Astrocyte of the spinal cord (primary cell): ENCODE measurements around the gene ZNF606.

Experiments used
- DNase-seq: peaks from one replicate; pipeline ENCODE4 v3.0.0; 2011; ENCODE audit warnings: low read depth, low spot score
- H3K4me3 ChIP-seq: 2 replicates; pipeline ENCODE4 v1.5.1; 2011; ENCODE audit warnings: low read depth, mild to moderate bottlenecking, low read length, moderate library complexity
- in situ Hi-C: cut with HindIII; loops from 2 replicates; pipeline ENCODE4 v1.10.0; 2017; ENCODE audit warnings: low sequenced_read_pairs
- TF ChIP-seq, protein P1 (sequence below): IDR thresholded peaks from 2 replicates; pipeline ENCODE4 v1.5.1; 2012; ENCODE audit warnings: low read depth, mild to moderate bottlenecking, low read length, inconsistent platforms

Gene ZNF606

DNA sequence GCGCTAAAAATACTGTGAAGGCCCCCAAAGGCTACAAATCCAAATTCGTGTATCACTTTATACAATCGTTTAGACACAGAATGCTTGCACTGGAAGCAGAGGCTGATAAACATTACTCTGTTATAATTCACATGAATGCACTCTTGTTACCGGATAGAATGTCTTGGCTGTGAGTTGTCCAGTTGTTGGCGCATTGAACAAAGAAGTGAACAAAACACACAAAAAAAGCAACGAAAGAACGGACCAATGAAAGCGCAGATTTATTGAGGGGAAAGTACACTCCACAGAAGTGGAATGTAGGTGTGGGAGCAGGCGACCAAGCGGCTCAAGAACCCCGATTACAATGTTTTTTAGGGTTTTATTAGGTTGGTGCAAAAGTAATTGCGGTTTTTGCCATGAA, 66.9 kb downstream of the ZNF606 start:
- TF ChIP-seq, protein P1, sequence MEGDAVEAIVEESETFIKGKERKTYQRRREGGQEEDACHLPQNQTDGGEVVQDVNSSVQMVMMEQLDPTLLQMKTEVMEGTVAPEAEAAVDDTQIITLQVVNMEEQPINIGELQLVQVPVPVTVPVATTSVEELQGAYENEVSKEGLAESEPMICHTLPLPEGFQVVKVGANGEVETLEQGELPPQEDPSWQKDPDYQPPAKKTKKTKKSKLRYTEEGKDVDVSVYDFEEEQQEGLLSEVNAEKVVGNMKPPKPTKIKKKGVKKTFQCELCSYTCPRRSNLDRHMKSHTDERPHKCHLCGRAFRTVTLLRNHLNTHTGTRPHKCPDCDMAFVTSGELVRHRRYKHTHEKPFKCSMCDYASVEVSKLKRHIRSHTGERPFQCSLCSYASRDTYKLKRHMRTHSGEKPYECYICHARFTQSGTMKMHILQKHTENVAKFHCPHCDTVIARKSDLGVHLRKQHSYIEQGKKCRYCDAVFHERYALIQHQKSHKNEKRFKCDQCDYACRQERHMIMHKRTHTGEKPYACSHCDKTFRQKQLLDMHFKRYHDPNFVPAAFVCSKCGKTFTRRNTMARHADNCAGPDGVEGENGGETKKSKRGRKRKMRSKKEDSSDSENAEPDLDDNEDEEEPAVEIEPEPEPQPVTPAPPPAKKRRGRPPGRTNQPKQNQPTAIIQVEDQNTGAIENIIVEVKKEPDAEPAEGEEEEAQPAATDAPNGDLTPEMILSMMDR, result no peak
- no peak overlapping the region for H3K4me3 ChIP-seq
- in situ Hi-C loops, result no loop called here

DNA sequence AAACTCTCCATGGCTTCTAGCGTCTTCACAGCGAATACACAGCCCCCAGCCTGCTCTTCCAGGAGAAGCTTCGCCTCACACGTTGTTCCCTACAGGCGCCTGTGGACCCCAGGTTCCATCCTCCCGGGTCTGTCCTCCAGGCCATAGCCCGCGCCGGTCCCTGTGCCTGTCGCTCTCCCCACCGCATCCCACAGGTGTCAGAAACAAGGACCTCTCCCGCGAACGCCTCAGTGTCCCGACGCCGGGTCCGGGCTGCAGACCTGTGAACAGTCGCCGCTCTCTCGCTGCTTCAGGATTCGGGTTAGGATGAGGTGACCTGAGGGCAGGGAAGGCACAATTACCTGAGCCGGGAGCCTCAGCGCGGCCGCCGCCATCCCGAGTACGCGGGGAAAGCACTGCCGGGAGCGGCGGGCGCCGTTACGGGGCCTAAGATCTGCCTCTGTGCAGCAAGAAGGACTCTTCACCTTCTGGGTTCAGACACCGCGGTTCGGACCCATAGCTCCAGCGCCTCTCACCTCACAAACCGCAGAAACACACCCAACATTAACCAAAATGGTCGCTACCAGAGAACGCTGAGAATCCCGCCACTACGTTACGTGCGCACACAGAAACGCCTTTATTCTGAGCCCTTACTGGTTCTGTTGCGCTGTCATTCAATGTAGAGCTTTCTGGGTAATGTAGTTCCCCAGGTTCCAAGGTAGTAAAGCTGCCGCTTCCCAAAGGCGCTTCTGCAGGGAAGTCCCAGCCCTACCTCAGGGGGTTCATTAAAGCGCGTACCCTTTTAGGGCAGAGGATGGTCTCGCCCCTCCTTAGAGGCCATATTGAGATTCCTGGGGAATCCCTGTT, 67.6 kb downstream of the ZNF606 start, which contains the start of gene ZNF418:
TSS of gene ZNF418 (minus strand) at position 583 of the 846 bp plus-strand sequence. CDS start 1,580 bp downstream, outside the sequence.
- TF ChIP-seq, protein P1, result no peak
- in situ Hi-C loops, result no loop called here
- H3K4me3 ChIP-seq, result peak within 1 kb of the TSS; percentile 84
- DNase-seq, result peak; percentile 83

More for the DNA sequence above, 66.9 kb downstream of the ZNF606 start:
- DNase-seq, result no peak

DNA sequence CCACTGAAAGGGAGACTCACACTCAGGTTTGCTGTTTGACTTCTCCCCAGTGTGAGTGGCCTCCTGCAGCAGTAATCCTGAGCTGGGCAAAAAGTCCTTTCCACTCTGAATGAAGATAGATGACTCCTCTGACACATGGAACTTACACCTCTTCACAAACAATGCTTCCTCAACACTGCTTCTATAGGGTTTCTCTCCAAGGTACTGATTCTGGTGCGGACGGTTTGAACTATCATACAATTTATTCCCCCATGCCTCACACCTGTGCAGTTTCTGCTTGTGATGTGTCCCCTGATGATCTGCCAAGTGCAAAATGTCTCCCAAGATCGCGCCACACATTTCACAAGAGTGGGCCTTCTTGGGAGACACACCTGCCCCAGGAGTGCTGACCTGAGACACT, 75.0 kb downstream of the ZNF606 start:
- H3K4me3 ChIP-seq, result no peak overlapping the region
- in situ Hi-C loops, result no loop called here
- TF ChIP-seq, protein P1, result no peak
- no peak for DNase-seq
